HepG2 (cell line): ENCODE measurements around the gene PPP1R9B. TPM values are rescaled to one million over a fixed set of nuclear protein-coding genes. Genes with fewer than 3 reads are reported as not detected.

Experiments used
- ASH2L ChIP-seq: fragments of 300-600, 200-600 bp; sonication (generic); IDR thresholded peaks from 2 replicates; pipeline ENCODE4 v1.7.0; 2017; ENCODE audit warnings: low read depth, mild to moderate bottlenecking, moderate library complexity, mixed read lengths, low read length; ENCODE audit not compliant: insufficient read length
- DMAP1 ChIP-seq: IDR thresholded peaks from 2 replicates; pipeline ENCODE4 v1.6.1; 2016
- FOXC1 ChIP-seq: sonication (generic); formaldehyde crosslinking; IDR thresholded peaks from 2 replicates; pipeline ENCODE4 v1.8.0; 2022; ENCODE audit warnings: mild to moderate bottlenecking, missing genetic modification reagents, borderline replicate concordance
- FOXK2 ChIP-seq: fragments of 450-650 bp; IDR thresholded peaks from 2 replicates; pipeline ENCODE4 v1.6.1; 2016
- MLX ChIP-seq: IDR thresholded peaks from 2 replicates; pipeline ENCODE4 v1.6.1; 2016
- POGZ ChIP-seq: sonication (generic); formaldehyde crosslinking; IDR thresholded peaks from 2 replicates; pipeline ENCODE4 v1.4.0; 2020; ENCODE audit warnings: mild to moderate bottlenecking, missing genetic modification reagents
- PPARG ChIP-seq: conservative IDR thresholded peaks from 2 replicates; pipeline ENCODE4 v1.6.1; 2016; ENCODE audit warnings: missing biosample characterization, missing genetic modification reagents
- SIX4 ChIP-seq: sonication (generic); formaldehyde crosslinking; IDR thresholded peaks from 2 replicates; pipeline ENCODE4 v1.4.0; 2020; ENCODE audit warnings: missing genetic modification reagents
- U2AF1 ChIP-seq: fragments of 200-400 bp; formaldehyde crosslinking; optimal IDR thresholded peaks from 2 replicates; pipeline ENCODE3; 2017; ENCODE audit warnings: mild to moderate bottlenecking, low read depth, low read length
- ZBTB3 ChIP-seq: sonication (generic); formaldehyde crosslinking; IDR thresholded peaks from 2 replicates; pipeline ENCODE4 v1.4.0; 2020; ENCODE audit warnings: low read depth, mild to moderate bottlenecking, moderate library complexity, missing genetic modification reagents, borderline replicate concordance
- ZBTB7A ChIP-seq: sonication (generic); formaldehyde crosslinking; IDR thresholded peaks from 2 replicates; pipeline ENCODE4 v1.8.0; 2022; ENCODE audit warnings: mild to moderate bottlenecking, missing genetic modification reagents
- ZIK1 ChIP-seq: sonication (generic); formaldehyde crosslinking; IDR thresholded peaks from 2 replicates; pipeline ENCODE4 v1.5.0; 2020; ENCODE audit warnings: mild to moderate bottlenecking, low read depth, missing genetic modification reagents, borderline replicate concordance
- ZKSCAN1 ChIP-seq: fragments of 150-350 bp; IDR thresholded peaks from 2 replicates; pipeline ENCODE4 v1.6.1; 2014; ENCODE audit warnings: low read length
- ZNF101 ChIP-seq: sonication (generic); formaldehyde crosslinking; IDR thresholded peaks from 2 replicates; pipeline ENCODE4 v1.4.0; 2020; ENCODE audit warnings: mild to moderate bottlenecking, low read depth, missing genetic modification reagents, borderline replicate concordance
- ZNF556 ChIP-seq: sonication (generic); formaldehyde crosslinking; IDR thresholded peaks from 2 replicates; pipeline ENCODE4 v1.4.0; 2020; ENCODE audit warnings: mild to moderate bottlenecking, missing genetic modification reagents, borderline replicate concordance
- polyA plus RNA-seq, 8 experiments: library from polyadenylated mRNA; depleted of rRNA in 3 of 8; stranded (reverse) in 7 of 8; unstranded in 1 of 8; fragments of >200 nt; fragmentation: Illumina TruSeq in 4 of 8; extraction: Trizol in 4 of 8; gene quantifications; 2 replicates each; pipeline versions ENCODE4 v1.2.1 to v1.2.3, GENCODE V29; 2011 to 2016; ENCODE audit warnings: low read depth in 4 of 8, missing spikeins in 1 of 8, mixed read lengths in 1 of 8; ENCODE audit not compliant: insufficient read depth in 1 of 8
- total RNA-seq, 5 experiments: library from RNA; depleted of rRNA; stranded (reverse); fragments of >200 nt; fragmentation: Illumina TruSeq; extraction: Trizol; gene quantifications; 2 replicates each; pipeline ENCODE4 v1.2.3, GENCODE V29; 2016; ENCODE audit warnings: low read depth in 1 of 5
- TF ChIP-seq, protein P1 (sequence below): sonication (generic); formaldehyde crosslinking; IDR thresholded peaks from 2 replicates; pipeline ENCODE4 v1.8.1; 2023; ENCODE audit warnings: mild to moderate bottlenecking, missing genetic modification reagents
- TF ChIP-seq, protein P2 (sequence below): sonication (generic); formaldehyde crosslinking; IDR thresholded peaks from 2 replicates; pipeline ENCODE4 v1.5.0; 2020; ENCODE audit warnings: missing genetic modification reagents
- TF ChIP-seq, protein P3 (sequence below): sonication (generic); formaldehyde crosslinking; IDR thresholded peaks from 2 replicates; pipeline ENCODE4 v1.4.0; 2020; ENCODE audit warnings: missing genetic modification reagents
- TF ChIP-seq, protein P4 (sequence below): sonication (generic); formaldehyde crosslinking; IDR thresholded peaks from 2 replicates; pipeline ENCODE4 v1.4.0; 2020; ENCODE audit warnings: mild to moderate bottlenecking, low read depth, missing genetic modification reagents

PPP1R9B gene
- total and polyA plus RNA-seq, 2 of the 13 experiments (the other 11 are each of a cell fraction or from before 2014, with no cell fraction given) = 9.4 to 15.8 TPM

GRCh38 chr17:50161023-50161910 lies 10.8 kb upstream of the PPP1R9B start (continued):
- TF ChIP-seq, protein P1, sequence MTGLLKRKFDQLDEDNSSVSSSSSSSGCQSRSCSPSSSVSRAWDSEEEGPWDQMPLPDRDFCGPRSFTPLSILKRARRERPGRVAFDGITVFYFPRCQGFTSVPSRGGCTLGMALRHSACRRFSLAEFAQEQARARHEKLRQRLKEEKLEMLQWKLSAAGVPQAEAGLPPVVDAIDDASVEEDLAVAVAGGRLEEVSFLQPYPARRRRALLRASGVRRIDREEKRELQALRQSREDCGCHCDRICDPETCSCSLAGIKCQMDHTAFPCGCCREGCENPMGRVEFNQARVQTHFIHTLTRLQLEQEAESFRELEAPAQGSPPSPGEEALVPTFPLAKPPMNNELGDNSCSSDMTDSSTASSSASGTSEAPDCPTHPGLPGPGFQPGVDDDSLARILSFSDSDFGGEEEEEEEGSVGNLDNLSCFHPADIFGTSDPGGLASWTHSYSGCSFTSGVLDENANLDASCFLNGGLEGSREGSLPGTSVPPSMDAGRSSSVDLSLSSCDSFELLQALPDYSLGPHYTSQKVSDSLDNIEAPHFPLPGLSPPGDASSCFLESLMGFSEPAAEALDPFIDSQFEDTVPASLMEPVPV (CRISPR knock-in tag) = 0 out of 2 replicates have a peak, but pooled peaks have one; percentile 13
- 0 out of 2 replicates have a peak, but pooled peaks have one; percentile 31 for TF ChIP-seq MLX (CRISPR knock-in tag)
- TF ChIP-seq SIX4 (CRISPR knock-in tag) = peak; percentile 26; the same call in 1 of the 2 replicates
- TF ChIP-seq ZKSCAN1 = no peak
- peak; percentile 86; the same call in 1 of the 2 replicates for TF ChIP-seq ZIK1 (CRISPR knock-in tag)
- peak; percentile 75 for TF ChIP-seq U2AF1
- peak; percentile 24; the same call in 1 of the 2 replicates for TF ChIP-seq FOXK2
- TF ChIP-seq POGZ = peak; percentile 46; the same call in 1 of the 2 replicates
- TF ChIP-seq, protein P2, sequence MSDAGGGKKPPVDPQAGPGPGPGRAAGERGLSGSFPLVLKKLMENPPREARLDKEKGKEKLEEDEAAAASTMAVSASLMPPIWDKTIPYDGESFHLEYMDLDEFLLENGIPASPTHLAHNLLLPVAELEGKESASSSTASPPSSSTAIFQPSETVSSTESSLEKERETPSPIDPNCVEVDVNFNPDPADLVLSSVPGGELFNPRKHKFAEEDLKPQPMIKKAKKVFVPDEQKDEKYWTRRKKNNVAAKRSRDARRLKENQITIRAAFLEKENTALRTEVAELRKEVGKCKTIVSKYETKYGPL = no peak
- TF ChIP-seq ZNF101 (CRISPR knock-in tag) = no peak
- peak; percentile 48 for TF ChIP-seq ASH2L
- no peak for TF ChIP-seq ZBTB3 (CRISPR knock-in tag)
- 0 out of 2 replicates have a peak, but pooled peaks have one; percentile 22 for TF ChIP-seq PPARG (CRISPR knock-in tag)
- TF ChIP-seq ZBTB7A (CRISPR knock-in tag) = peak; percentile 85; the same call in 1 of the 2 replicates
- peak; percentile 94; the same call in 1 of the 2 replicates for TF ChIP-seq ZNF556 (CRISPR knock-in tag)
- TF ChIP-seq, protein P3, sequence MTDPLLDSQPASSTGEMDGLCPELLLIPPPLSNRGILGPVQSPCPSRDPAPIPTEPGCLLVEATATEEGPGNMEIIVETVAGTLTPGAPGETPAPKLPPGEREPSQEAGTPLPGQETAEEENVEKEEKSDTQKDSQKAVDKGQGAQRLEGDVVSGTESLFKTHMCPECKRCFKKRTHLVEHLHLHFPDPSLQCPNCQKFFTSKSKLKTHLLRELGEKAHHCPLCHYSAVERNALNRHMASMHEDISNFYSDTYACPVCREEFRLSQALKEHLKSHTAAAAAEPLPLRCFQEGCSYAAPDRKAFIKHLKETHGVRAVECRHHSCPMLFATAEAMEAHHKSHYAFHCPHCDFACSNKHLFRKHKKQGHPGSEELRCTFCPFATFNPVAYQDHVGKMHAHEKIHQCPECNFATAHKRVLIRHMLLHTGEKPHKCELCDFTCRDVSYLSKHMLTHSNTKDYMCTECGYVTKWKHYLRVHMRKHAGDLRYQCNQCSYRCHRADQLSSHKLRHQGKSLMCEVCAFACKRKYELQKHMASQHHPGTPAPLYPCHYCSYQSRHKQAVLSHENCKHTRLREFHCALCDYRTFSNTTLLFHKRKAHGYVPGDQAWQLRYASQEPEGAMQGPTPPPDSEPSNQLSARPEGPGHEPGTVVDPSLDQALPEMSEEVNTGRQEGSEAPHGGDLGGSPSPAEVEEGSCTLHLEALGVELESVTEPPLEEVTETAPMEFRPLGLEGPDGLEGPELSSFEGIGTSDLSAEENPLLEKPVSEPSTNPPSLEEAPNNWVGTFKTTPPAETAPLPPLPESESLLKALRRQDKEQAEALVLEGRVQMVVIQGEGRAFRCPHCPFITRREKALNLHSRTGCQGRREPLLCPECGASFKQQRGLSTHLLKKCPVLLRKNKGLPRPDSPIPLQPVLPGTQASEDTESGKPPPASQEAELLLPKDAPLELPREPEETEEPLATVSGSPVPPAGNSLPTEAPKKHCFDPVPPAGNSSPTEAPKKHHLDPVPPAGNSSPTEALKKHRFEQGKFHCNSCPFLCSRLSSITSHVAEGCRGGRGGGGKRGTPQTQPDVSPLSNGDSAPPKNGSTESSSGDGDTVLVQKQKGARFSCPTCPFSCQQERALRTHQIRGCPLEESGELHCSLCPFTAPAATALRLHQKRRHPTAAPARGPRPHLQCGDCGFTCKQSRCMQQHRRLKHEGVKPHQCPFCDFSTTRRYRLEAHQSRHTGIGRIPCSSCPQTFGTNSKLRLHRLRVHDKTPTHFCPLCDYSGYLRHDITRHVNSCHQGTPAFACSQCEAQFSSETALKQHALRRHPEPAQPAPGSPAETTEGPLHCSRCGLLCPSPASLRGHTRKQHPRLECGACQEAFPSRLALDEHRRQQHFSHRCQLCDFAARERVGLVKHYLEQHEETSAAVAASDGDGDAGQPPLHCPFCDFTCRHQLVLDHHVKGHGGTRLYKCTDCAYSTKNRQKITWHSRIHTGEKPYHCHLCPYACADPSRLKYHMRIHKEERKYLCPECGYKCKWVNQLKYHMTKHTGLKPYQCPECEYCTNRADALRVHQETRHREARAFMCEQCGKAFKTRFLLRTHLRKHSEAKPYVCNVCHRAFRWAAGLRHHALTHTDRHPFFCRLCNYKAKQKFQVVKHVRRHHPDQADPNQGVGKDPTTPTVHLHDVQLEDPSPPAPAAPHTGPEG (CRISPR knock-in tag) = no peak
- TF ChIP-seq, protein P4, sequence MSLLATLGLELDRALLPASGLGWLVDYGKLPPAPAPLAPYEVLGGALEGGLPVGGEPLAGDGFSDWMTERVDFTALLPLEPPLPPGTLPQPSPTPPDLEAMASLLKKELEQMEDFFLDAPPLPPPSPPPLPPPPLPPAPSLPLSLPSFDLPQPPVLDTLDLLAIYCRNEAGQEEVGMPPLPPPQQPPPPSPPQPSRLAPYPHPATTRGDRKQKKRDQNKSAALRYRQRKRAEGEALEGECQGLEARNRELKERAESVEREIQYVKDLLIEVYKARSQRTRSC (CRISPR knock-in tag) = peak; percentile 61; the same call in 1 of the 2 replicates
- TF ChIP-seq FOXC1 = peak; percentile 92
- TF ChIP-seq DMAP1 = peak; percentile 29; the same call in 1 of the 2 replicates
